ENCODE data around the gene FLNC. TPM values are rescaled to one million over a fixed set of nuclear protein-coding genes. Genes with fewer than 3 reads are reported as not detected.

The FLNC gene
- total and polyA plus RNA-seq, 9 of the 15 experiments (the other 6 are each of a cell fraction or from before 2014, with no cell fraction given), result 0.90 to 155 (median 28.8) TPM

GRCh38 chr7:128887169-128888038 is 57.2 kb downstream of the FLNC start:
- Histone ChIP-seq H3K9ac (ENCODE audit: insufficient read depth in 1 of 2, low read depth in 2 of 2, low read length in 2 of 2) (no peak overlapping the region), H3K27me3 (ENCODE audit: control insufficient read depth in 2 of 2, insufficient read depth in 2 of 2, low read length in 2 of 2) (peaks cover 14 to 39% of the 10 kb centered on the region in 2 experiments), H4K20me1 (replicated peaks; ENCODE audit: control insufficient read depth, insufficient read depth, low read length) (no peaks in the 10 kb centered on the region; the same call in 1 of the 2 replicates), H3K79me2 (ENCODE audit: control insufficient read depth, insufficient read depth, low read length) (no peaks in the 10 kb centered on the region), H3K27ac (ENCODE audit: extremely low read depth, low read depth, low read length) (no peak overlapping the region), H3K36me3 (ENCODE audit: control insufficient read depth, insufficient read depth, low read length) (no peaks in the 10 kb centered on the region), H3K4me1 (replicated peaks in 1 of 2; ENCODE audit: control insufficient read depth in 2 of 2, insufficient read depth in 2 of 2, low read length in 2 of 2) (peaks cover 0 to 55% of the 10 kb centered on the region in 2 experiments; a peak in 3 of 5 replicates), H3K4me2 (ENCODE audit: insufficient read depth, low read length) (no peak overlapping the region), H3K4me3 (no peak overlapping the region), H2AFZ (ENCODE audit: low read depth, low read length) (no peak overlapping the region), H3K9me3 (replicated peaks; ENCODE audit: control insufficient read depth, insufficient read depth, low read depth, low read length) (peaks cover 4% of the 10 kb centered on the region), H3K9me1 (ENCODE audit: control insufficient read depth, insufficient read depth, low read length) (no peaks in the 10 kb centered on the region)
- WGBS (ENCODE audit: insufficient coverage, low coverage, missing lambda C conversion rate), result 35% methylated on average over 7 of the region's 7 CpGs
- ChIA-PET CTCF (ENCODE audit: low intra/inter-chr PET ratio) (interaction anchor here (0.6 kb wide), 1 partner anchor 460 kb away, joined by 3 read pairs; no protein-coding TSS in a partner anchor), POLR2A (interaction anchor here (1.0 kb wide), 1 partner anchor 25 kb away, joined by 3 read pairs; the partner anchor contains the start of gene ATP6V1F)
- intact Hi-C loops (cut with micrococcal nuclease) (no loop called here), in situ Hi-C loops (cut with MboI) (no loop called here)
- no TSS peak for BruUV-seq (replicated peaks)
- DNase-seq (ENCODE audit: extremely low read depth in 1 of 4, low spot score in 3 of 4) (no peak), ATAC-seq (no peak), FAIRE-seq (peak; percentile 23)
- TF ChIP-seq POLR2AphosphoS5 (IDR thresholded peaks at IDR 0.05; ENCODE audit: control insufficient read depth, insufficient read depth, low read depth, low read length), result no peak
- peak; percentile 20 to 27; a peak in 2 of 4 replicates for TF ChIP-seq MLLT1 (IDR thresholded peaks at IDR 0.05)
- peak; percentile 9 for TF ChIP-seq EGR1 (conservative IDR thresholded peaks at IDR 0.05)
- no peak for TF ChIP-seq ZNF583 (CRISPR knock-in tag; IDR thresholded peaks at IDR 0.05)
- TF ChIP-seq NKRF (IDR thresholded peaks at IDR 0.05; ENCODE audit: borderline replicate concordance), result 0 out of 2 replicates have a peak, but pooled peaks have one; percentile 12
- no peak for TF ChIP-seq TEAD4 (IDR thresholded peaks at IDR 0.05; ENCODE audit: low read length)
- TF ChIP-seq TEAD4 (CRISPR knock-in tag; IDR thresholded peaks at IDR 0.05; ENCODE audit: borderline replicate concordance), result 0 out of 2 replicates have a peak, but pooled peaks have one; percentile 21
- peak; percentile 11; the same call in 1 of the 2 replicates for TF ChIP-seq ZNF143 (CRISPR knock-in tag; IDR thresholded peaks at IDR 0.05)
- peak; percentile 16; the same call in 1 of the 2 replicates for TF ChIP-seq NFIC (IDR thresholded peaks at IDR 0.05)
- TF ChIP-seq NFRKB (IDR thresholded peaks at IDR 0.05; ENCODE audit: low read depth), result 0 out of 2 replicates have a peak, but pooled peaks have one; percentile 35
- TF ChIP-seq SNRNP70 (optimal IDR thresholded peaks at IDR 0.05; ENCODE audit: low read depth, low read length), result peak; percentile 51
- TF ChIP-seq NR0B1 (IDR thresholded peaks at IDR 0.05; ENCODE audit: partially characterized antibody), result no peak
- TF ChIP-seq TCF7L2 (IDR thresholded peaks at IDR 0.05; ENCODE audit: low read depth, low read length), result no peak
- TF ChIP-seq, protein P1, sequence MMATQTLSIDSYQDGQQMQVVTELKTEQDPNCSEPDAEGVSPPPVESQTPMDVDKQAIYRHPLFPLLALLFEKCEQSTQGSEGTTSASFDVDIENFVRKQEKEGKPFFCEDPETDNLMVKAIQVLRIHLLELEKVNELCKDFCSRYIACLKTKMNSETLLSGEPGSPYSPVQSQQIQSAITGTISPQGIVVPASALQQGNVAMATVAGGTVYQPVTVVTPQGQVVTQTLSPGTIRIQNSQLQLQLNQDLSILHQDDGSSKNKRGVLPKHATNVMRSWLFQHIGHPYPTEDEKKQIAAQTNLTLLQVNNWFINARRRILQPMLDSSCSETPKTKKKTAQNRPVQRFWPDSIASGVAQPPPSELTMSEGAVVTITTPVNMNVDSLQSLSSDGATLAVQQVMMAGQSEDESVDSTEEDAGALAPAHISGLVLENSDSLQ (IDR thresholded peaks at IDR 0.05), result no peak
- no peak for TF ChIP-seq JUN (IDR thresholded peaks at IDR 0.05; ENCODE audit: borderline replicate concordance, low read depth, low read length)
- TF ChIP-seq JUN (CRISPR knock-in tag; IDR thresholded peaks at IDR 0.05; ENCODE audit: borderline replicate concordance), result 0 out of 2 replicates have a peak, but pooled peaks have one; percentile 46
